Stimulated activated naive CD8-positive, alpha-beta T cell treated with anti-CD3 and anti-CD28 coated beads, Interleukin-15, Interleukin-2, amounts not matched to agents 100 ng/mL and 50 ng/mL, for 24 hours (primary cell): ENCODE results near the gene STK10.

Experiments
- H3K27ac Mint-ChIP-seq: one replicate; pipeline ENCODE4 v1.8.0; 2021; ENCODE audit warnings: mild to moderate bottlenecking, mixed read lengths
- H3K27me3 Mint-ChIP-seq: one replicate; pipeline ENCODE4 v1.8.0; 2021; ENCODE audit warnings: mixed read lengths
- H3K36me3 Mint-ChIP-seq: one replicate; pipeline ENCODE4 v1.8.0; 2021; ENCODE audit warnings: low read depth, mixed read lengths
- H3K4me1 Mint-ChIP-seq: one replicate; pipeline ENCODE4 v1.8.0; 2021; ENCODE audit warnings: low read depth, mixed read lengths
- H3K4me3 Mint-ChIP-seq: one replicate; pipeline ENCODE4 v1.8.0; 2021; ENCODE audit warnings: mild to moderate bottlenecking, mixed read lengths
- H3K9me3 Mint-ChIP-seq: one replicate; pipeline ENCODE4 v1.8.0; 2021; ENCODE audit warnings: mixed read lengths

Gene STK10

GRCh38 chr5:171992813-171993212 lies 195.2 kb downstream of the STK10 start:
- peaks cover 75% of the 10 kb centered on the region for H3K4me1 Mint-ChIP-seq
- H3K27ac Mint-ChIP-seq = peak overlapping the region; percentile 1
- no peak overlapping the region for H3K4me3 Mint-ChIP-seq
- peaks cover 78% of the 10 kb centered on the region for H3K36me3 Mint-ChIP-seq
- no peaks in the 10 kb centered on the region for H3K9me3 Mint-ChIP-seq
- no peaks in the 10 kb centered on the region for H3K27me3 Mint-ChIP-seq

DNA sequence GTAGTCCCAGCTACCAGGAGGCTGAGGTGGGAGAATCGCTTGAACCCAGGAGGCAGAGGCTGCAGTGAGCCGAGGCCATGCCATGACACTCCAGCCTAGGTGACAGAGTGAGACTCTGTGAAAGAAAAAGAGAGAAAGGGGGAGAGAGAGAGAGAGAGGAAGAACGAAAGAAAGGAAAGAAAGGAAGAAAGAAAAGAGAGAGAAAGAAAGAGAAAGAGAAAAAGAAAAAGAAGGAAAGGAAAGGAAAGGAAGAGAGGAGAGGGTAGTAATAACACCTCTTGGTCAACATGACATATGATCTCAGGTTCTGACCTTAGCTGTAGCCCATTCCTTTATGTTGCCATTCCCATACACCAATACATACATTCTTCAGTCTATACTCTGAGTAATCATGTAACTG lies 195.7 kb downstream of the STK10 start:
- Mint-ChIP-seq H3K27ac (no peak overlapping the region), H3K4me3 (no peak overlapping the region), H3K9me3 (no peaks in the 10 kb centered on the region), H3K4me1 (peaks cover 72% of the 10 kb centered on the region), H3K27me3 (no peaks in the 10 kb centered on the region), H3K36me3 (peaks cover 78% of the 10 kb centered on the region)
